HG02885 (cell line): Measurements from ENCODE around the gene RXFP2.
A peak's percentile ranks its signal among the peaks of the same experiment; 100 is the strongest.

Experiments used
- ATAC-seq: cut with Tn5 transposase; IDR thresholded peaks from one replicate; pipeline ENCODE4 v1.9.1; 2021; ENCODE audit warnings: mild to moderate bottlenecking; ENCODE audit not compliant: unreplicated experiment, poor library complexity

Gene RXFP2, protein sequence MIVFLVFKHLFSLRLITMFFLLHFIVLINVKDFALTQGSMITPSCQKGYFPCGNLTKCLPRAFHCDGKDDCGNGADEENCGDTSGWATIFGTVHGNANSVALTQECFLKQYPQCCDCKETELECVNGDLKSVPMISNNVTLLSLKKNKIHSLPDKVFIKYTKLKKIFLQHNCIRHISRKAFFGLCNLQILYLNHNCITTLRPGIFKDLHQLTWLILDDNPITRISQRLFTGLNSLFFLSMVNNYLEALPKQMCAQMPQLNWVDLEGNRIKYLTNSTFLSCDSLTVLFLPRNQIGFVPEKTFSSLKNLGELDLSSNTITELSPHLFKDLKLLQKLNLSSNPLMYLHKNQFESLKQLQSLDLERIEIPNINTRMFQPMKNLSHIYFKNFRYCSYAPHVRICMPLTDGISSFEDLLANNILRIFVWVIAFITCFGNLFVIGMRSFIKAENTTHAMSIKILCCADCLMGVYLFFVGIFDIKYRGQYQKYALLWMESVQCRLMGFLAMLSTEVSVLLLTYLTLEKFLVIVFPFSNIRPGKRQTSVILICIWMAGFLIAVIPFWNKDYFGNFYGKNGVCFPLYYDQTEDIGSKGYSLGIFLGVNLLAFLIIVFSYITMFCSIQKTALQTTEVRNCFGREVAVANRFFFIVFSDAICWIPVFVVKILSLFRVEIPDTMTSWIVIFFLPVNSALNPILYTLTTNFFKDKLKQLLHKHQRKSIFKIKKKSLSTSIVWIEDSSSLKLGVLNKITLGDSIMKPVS

DNA sequence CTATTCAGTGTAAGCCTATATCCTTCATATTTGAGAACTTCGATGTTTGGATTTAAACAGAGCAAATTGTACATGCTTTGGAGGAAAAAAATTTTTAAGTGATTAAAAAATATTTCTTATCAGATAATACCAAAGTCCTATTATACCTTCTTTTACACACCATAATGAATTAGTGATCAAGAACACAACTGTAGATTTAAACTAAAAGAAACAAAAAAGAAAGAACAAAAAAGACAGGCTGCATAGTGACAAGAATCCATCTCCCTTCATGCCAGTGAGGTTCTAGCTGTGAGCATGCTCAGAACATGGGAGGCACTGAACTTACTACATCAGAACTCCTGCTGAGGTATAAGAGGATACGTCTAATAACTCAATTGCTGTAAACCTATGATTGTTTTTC, at the start of gene RXFP2:
Gene RXFP2, plus strand, starts transcription at position 301 of the 400 bp plus-strand sequence. Its CDS starts 87 bp downstream, at position 388.
- no peak for ATAC-seq

DNA sequence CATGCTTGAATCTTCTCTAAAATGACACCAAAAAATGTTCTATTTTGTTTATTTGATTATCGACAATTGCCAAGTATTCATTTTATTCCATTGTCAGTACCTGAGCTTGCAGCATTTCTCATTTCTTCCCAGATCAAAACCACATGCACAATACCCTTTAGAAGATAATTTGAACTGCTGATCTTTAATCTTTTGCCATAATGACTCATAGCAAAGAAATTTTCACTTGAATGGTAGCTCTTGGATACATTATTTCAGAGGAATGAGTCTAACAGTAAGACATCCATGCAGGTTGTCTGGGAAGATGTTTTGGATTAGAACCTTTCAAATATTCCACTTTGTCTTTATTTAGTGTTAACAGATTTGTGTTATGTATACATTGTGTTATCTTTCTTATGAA, 42.0 kb upstream of the RXFP2 start:
- ATAC-seq, result no peak

DNA sequence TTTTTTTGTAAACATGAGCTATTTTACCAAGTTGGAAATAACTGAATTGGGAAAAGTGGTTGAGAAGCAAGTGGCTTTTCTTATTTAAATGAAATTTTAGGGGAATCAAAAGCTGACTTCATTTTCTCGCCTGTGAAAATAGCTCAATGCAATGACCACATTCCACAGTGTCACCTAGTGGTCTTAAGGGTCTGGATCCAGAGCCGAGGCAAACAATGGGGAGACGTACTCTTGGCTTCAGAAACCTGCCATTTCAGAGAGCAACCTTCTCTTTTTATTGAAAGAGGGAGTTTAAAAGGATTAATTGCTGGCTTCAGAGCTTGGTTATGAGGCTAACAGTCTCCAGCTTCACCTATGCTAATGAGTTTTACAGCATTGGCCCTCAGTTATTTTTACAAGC, 39.7 kb upstream of the RXFP2 start:
- no peak for ATAC-seq

DNA sequence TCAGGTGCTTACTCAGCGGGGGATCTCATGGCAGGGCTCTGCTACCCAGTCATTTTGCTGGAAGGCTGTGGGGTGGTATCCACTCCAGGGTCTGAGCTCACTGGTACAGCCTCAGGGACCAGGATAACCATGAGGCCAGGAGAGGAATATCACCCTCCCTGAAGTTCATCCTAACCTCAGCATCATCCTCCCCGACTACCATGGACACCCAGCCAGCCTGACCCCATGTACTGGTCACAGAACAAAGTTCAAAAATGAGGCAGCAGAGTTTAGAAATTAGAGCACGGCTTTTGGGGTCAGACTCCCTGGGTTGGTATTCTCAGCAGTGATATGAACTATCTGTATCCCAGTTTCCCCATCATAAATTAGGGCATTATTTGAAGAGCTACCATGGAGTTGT, 35.5 kb upstream of the RXFP2 start:
- no peak for ATAC-seq

DNA sequence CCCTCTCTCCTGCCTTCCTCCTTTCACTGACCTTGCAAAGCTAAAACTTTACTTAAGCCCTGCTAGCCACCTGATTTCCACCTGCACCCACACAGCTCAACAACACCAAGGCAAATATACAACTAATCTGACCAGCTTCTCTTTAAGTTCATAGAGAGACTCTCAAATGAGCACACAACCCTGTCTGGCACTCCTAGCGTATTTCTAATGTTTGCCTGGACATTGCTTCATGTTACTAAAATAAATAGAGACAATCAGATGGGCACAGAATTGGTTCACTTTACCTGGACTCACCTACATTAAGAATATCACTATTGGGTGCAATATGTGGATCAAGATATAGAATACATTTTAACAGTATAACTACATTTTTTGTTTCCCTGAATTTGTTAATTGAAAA, 33.2 kb upstream of the RXFP2 start:
- no peak for ATAC-seq

DNA sequence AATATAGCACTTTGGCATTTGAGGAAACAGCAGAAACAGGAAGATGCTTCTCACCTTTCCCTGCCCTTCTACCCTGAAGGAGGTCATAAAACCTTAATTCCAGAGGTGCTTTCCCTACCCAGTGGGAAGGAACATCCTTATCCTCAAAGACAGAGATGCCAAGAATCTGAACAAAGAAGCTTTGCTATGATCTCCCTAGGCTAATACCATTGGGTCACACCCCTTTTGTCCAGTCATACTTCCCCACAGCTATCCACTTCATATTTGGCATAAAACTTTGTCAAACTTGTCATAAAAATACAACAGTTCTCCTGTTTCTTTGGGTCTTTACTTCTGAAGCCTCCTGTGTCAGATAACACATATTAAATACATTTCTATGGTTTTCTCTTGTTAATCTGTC, 21.7 kb upstream of the RXFP2 start:
- ATAC-seq, result no peak

DNA sequence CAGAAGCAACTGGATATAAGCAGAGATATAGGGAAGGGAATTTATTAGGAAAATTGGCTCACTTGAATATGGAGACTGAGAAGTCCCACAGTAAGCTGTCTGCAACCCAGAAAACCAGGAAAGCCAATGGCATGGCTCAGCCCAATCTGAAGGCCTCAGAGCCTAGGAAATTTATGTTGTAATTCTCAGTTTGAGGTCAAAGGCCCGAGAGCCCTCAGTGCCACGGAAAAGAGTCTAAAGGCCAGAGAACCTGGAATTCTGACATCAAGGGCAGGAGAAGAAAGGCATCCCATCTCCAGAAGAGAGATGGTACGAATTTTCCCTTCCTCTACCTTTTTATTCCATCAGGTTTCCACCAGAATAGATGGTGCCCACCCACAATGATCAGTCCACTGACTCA, 20.1 kb upstream of the RXFP2 start:
- no peak for ATAC-seq

DNA sequence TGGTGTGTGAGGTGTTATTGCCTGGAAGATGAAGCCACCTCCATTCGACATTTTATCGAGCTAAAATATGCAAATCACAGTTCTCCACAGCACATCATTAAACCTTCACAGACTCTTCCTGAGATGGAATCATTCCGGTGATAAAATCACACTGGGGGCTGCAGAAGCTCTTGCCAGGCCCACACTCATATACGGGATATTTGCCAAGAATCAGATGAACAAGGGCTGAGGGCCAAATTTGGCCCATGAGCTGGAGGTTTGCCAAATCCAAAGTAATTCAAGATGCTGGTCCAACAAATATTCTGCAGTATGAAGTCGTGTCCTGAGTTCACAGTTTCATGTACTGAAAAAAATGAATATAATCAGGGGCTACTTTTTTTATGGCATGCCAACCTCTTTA, 16.7 kb upstream of the RXFP2 start:
- no peak for ATAC-seq

DNA sequence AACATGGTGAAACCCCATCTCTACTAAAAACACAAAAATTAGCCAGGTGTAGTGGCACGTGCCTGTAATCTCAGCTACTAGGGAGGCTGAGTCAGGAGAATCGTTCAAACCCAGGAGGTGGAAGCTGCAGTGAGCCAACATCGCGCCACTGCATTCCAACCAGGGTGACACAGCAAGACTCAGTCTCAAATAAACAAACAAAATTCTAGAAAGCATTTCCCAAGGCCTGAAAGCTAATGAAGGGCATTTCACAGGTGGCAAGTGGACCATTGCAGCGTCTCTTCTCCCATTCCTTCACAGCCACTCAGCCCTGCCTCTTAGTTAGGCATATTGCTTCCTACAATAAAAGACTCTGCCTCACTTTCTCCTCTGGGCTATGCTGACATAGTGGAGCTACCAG, 13.5 kb upstream of the RXFP2 start:
- no peak for ATAC-seq

DNA sequence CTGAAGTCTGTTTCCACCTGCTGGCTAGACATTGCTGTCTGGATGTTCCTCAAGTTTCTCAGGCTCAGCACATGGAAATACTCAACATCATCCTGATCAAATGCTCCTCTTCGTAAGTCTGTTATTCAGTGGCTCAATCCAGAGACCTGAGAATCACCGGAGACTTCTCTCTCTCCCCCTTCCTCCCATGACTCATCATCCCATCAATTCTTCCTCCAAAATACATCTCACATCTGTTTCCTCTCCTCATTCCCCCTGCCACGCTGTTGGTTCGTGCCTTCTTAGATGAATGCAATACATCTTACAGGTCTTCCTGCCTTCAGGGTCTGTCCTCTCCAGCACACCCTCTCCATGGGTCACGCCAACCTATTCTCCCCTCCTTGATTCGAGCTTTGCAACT, 7.4 kb upstream of the RXFP2 start:
- ATAC-seq, result no peak

DNA sequence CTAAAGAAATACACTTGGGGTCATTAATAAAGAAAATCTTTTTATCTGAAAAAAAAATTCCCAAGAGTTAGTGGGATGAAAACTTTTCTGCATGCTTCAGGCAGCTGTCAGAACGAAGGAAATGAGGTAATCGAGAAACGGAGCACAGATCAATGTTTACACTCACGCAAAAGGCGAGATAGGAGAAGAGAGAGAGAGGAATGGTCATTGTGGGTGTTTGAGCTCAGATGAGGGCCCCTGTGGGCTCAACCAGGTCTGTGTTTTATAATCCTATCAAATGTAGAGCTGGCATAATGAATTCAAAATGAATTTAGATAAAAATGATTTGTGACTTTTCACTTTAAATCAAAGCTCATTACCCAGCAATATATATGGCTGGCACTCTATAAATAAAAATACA, 6.3 kb upstream of the RXFP2 start:
- no peak for ATAC-seq

DNA sequence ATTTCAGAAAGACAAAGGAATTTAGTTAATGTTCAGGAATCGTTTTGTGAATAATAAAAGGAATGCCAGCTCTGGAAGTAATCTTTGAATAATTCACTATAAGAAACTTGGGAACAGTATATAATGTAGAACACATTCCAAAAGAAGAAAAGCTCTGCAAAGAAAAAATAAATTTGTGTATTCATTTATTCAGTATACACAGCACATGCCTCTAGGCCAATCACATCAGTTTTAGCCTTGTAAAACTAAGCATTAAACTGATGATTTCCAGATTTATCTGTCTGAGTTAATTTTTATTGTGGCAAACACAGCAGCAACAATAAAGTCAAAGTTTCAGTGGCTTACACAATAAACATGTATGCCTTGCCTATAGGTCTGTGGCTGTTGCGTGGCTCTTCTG, 5.7 kb upstream of the RXFP2 start:
- ATAC-seq, result no peak

DNA sequence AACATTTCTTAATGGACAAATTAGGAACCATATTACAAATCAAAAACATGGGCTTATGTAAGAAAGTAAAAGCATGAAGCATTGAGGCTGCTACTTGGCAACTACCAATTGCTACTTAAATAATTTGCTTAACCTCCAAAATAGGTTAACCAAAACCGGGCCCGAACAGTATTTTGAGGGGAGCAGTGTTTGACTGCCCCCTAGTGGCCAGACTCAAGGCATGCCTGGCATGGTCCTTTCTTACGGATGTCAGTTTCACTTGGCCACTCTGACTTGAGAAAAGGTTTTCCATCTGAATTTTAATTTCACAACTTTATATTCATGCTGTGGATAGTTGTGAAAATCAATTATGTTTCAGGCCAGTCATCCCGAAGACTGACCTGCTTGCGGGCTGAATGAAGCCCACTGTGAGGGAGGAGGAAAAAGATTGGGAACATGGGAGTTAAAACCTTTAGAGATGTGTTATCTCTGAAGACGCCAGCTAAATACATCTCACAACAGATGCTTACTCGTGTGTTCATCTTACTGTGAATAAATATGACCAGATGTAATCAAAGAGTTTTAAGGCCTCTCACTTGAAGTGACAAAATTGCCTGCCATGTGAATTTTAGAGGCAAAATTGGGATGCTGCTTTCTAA, 2.9 kb downstream of the RXFP2 start:
- ATAC-seq, result peak; percentile 93

DNA sequence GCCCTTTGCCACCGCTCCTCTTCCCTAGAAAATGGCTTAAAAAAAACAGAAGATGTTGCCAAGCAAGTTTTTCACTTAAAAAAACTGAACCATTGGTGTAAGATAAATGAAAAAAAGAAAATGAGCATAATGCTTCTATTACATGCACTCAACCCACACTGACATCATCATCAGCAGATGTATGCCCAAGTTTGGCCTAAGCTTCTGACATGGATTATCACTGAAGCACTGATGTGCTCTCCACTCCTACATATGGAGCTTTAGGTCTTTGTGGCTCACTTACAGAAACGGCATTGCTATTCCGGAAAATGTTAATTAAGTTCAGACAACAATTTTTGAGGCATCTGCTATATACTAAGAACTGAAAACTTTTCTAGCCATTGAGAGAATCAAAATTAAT, 8.0 kb downstream of the RXFP2 start:
- no peak for ATAC-seq

DNA sequence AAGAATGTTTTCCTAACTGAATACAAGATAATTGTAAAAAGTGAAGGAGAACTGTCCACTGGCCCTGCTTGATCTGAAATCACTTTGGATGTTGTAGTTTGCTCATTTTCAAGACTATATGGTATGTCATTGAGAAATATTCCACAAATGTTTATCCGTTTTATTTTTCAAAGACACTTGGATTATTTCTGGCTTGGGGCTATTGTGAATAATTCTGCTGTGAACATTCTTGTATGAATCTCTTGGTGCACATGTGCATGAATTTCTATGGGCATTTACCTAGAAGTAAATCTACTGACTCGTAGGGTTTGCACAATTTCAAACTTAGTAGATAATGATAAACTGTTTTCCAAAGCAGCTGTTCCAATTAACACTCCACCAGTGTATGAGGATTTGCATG, 8.6 kb downstream of the RXFP2 start:
- no peak for ATAC-seq

DNA sequence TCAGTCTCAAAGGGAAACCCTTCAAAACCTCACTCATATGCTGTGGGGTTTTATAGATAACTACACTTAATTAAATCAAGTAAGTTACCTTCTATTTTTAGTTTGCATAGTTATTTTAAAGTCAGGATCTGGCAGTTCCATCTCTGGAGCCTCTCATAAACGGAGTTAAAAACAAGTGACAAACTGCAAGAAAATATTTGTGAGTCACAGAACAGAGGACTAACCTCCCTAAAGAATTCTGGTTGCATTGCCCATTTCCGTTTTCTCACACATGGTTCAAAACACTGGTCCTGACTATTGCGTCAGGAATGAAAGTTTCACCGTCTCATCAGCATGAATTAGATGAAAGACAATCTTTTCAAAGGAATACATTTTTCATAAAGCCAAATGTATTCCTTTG, 10.6 kb downstream of the RXFP2 start:
- no peak for ATAC-seq

DNA sequence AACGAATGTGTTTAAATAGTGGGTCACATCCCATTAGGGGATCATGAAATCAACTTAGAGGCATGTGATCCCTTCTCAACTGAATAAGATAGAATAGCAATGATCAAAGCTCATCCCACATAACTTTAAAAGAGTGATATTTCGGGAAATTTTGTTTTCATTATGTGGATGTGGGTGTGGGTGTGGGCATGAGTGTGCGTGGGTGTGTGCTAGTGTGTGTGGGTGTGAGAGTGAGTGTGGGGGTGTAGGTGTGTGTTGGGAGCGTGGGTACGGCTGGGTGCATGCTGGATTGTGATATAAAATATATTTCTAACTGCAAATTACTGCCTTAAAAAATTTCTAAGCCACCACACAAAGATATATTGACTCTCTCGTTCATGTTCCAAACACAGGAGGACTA, 15.9 kb downstream of the RXFP2 start:
- no peak for ATAC-seq

DNA sequence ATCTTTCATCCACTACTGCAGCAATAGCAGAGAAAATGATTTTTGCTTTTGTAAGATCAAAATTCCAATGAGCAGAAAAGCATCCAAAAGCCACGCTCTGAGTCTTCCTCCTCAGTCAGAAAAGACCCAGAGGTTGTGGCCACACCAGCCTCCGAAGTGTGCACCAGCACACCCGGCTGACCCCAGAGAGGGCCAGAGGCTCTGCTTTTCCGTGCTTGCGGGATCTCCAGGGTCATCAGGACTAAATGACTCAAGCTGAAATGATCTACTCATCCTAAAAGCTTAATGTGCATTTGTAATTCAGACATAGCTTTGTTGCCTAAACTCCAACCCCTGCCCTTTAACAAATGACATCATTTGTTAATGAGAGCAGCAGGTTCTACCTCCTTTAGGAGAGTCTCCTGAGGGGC, 16.5 kb downstream of the RXFP2 start:
- ATAC-seq, result no peak

DNA sequence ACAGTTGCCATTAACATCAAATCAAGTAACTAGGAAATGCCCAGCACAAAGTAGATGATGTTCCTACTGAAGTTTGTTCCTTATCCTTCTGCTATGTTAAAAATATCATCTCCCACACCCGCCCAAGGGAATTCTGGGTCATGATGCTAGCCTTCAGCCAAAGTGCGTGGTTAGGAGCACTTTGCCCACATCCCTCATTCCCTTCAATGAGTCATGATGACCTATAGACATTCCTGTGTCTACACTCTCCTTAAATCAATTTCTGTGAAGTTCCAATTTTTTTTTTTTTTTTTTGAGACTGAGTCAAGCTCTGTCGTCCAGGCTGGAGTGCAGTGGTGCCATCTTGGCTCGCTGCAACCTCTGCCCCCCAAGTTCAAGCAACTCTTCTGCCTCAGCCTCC, 17.0 kb downstream of the RXFP2 start:
- no peak for ATAC-seq

DNA sequence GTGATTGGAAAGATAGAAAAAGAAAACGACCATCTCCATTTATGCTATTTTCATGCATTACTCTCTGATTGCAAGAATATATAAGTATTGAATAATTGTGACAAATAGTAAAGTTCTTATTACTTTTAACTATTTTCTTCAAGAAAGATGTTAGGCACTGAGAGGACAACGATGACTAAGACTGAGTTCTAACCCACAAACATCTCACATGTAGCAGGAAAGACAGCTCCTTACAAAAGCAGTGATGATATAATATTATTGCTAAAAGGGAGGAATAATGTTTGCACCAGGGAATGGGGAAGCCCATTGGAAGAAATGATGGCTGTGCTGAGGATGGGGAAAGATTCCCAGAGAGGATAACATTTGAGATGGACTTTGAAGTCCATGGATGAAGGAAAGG, 22.6 kb downstream of the RXFP2 start:
- ATAC-seq, result no peak

DNA sequence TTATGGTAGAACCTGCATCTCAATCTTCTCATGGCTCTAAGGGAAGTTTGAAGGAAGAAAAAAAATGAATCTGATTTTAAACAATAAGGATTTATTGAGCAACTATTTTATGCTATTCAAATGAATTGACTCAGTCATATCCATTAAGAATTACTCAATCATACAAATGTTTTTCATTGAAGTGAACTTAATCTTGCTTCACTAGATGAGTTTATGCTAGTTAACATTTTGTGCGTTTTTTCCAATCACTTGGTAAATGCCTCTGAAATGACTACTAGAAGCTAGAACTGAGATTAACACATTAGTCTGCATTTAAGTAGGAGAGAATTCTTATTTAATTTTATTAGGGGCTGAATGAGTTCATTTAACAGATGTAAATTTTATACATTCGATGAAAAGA, 25.2 kb downstream of the RXFP2 start:
- ATAC-seq, result no peak
